Stomach smooth muscle (tissue), 2 donors: Measurements from ENCODE around the gene TAS2R19.
"Not testable (repeated sequence)": the region's sequence is repeated elsewhere in the genome, so short reads cannot be mapped to it uniquely, and the experiment has no call there.

Experiments used
- H3K27ac ChIP-seq: one replicate; pipeline ENCODE4 v1.7.0; 2013; ENCODE audit warnings: mild to moderate bottlenecking, low read length, inconsistent platforms
- H3K27me3 ChIP-seq, 2 donors: one replicate each; pipeline ENCODE4 v1.7.0; 2013; ENCODE audit warnings: low read length in 2 of 2; ENCODE audit not compliant: insufficient read depth in 2 of 2, control insufficient read depth in 1 of 2
- H3K36me3 ChIP-seq, 2 donors: one replicate each; pipeline ENCODE4 v1.7.0; 2013; ENCODE audit warnings: low read length in 2 of 2; ENCODE audit not compliant: control insufficient read depth in 2 of 2, insufficient read depth in 2 of 2
- H3K4me1 ChIP-seq: one replicate; pipeline ENCODE4 v1.7.0; 2013; ENCODE audit warnings: low read length; ENCODE audit not compliant: control insufficient read depth, insufficient read depth
- H3K4me3 ChIP-seq, 2 donors: one replicate each; pipeline ENCODE4 v1.7.0; 2013; ENCODE audit warnings: low read length in 2 of 2
- H3K9ac ChIP-seq, 2 donors: one replicate each; pipeline ENCODE4 v1.7.0; 2013; ENCODE audit warnings: low read length in 2 of 2, mild to moderate bottlenecking in 1 of 2
- H3K9me3 ChIP-seq, 2 donors: one replicate each; pipeline ENCODE4 v1.7.0; 2013; ENCODE audit warnings: low read length in 2 of 2; ENCODE audit not compliant: control insufficient read depth in 2 of 2
- donor health status: healthy.
- donor health status: Pancreatic carcinoma.

TAS2R19 gene

GRCh38 chr12:11040162-11040561, 17.7 kb upstream of the TAS2R19 start:
- Histone ChIP-seq H3K4me1 (no peaks in the 10 kb centered on the region), H3K27ac (no peak overlapping the region), H3K9me3 (no peaks in the 10 kb centered on the region), H3K36me3 (no peaks in the 10 kb centered on the region), H3K9ac (no peak overlapping the region), H3K4me3 (no peak overlapping the region), H3K27me3 (no peaks in the 10 kb centered on the region)

GRCh38 chr12:11039171-11039570, 16.8 kb upstream of the TAS2R19 start:
- Histone ChIP-seq H3K9ac (no peak overlapping the region), H3K4me1 (no peaks in the 10 kb centered on the region), H3K9me3 (no peaks in the 10 kb centered on the region), H3K27me3 (no peaks in the 10 kb centered on the region), H3K36me3 (no peaks in the 10 kb centered on the region), H3K4me3 (no peak overlapping the region), H3K27ac (no peak overlapping the region)

- not testable (repeated sequence) for H3K4me3 ChIP-seq, H3K27ac ChIP-seq, H3K4me1 ChIP-seq, H3K9ac ChIP-seq, H3K36me3 ChIP-seq, H3K27me3 ChIP-seq, H3K9me3 ChIP-seq
Observed at GRCh38 chr12:11033959-11034358, 11.5 kb upstream of the TAS2R19 start.

- H3K27me3 ChIP-seq, result no peaks in the 10 kb centered on the region
- H3K27ac ChIP-seq, result no peak within 1 kb of the TSS
- no peak within 1 kb of the TSS for H3K4me3 ChIP-seq
- no peaks in the 10 kb centered on the region for H3K4me1 ChIP-seq
- no peaks in the 10 kb centered on the region for H3K9me3 ChIP-seq
- no peak within 1 kb of the TSS for H3K9ac ChIP-seq
- peaks cover 0 to 2% of the 10 kb centered on the region in 2 donors for H3K36me3 ChIP-seq
Observed at GRCh38 chr12:11031307-11031706, 8.9 kb upstream of the TAS2R19 start, which contains the start of gene TAS2R31. TSS of gene TAS2R31 (minus strand) at chr12:11031407. CDS start at chr12:11031335, 72 bp downstream.

- Histone ChIP-seq H3K9me3 (no peaks in the 10 kb centered on the region), H3K27me3 (no peaks in the 10 kb centered on the region), H3K4me3 (no peak overlapping the region), H3K36me3 (peaks cover 0 to 2% of the 10 kb centered on the region in 2 donors), H3K27ac (no peak overlapping the region), H3K9ac (no peak overlapping the region), H3K4me1 (no peaks in the 10 kb centered on the region)
Observed at GRCh38 chr12:11026118-11026517, 3.7 kb upstream of the TAS2R19 start.

GRCh38 chr12:11023387-11023786, 967 bp upstream of the TAS2R19 start:
- Histone ChIP-seq H3K4me1 (no peaks in the 10 kb centered on the region), H3K9me3 (no peaks in the 10 kb centered on the region), H3K27ac (no peak overlapping the region), H3K4me3 (no peak overlapping the region), H3K27me3 (no peaks in the 10 kb centered on the region), H3K9ac (no peak overlapping the region), H3K36me3 (peaks cover 0 to 2% of the 10 kb centered on the region in 2 donors)

- Histone ChIP-seq H3K9ac (no peak overlapping the region), H3K9me3 (no peaks in the 10 kb centered on the region), H3K36me3 (no peaks in the 10 kb centered on the region), H3K27ac (no peak overlapping the region), H3K4me3 (no peak overlapping the region), H3K4me1 (no peaks in the 10 kb centered on the region), H3K27me3 (no peaks in the 10 kb centered on the region)
Observed at GRCh38 chr12:11016937-11017336, 5.5 kb downstream of the TAS2R19 start.

GRCh38 chr12:11015775-11016430, 6.5 kb downstream of the TAS2R19 start:
- Histone ChIP-seq H3K4me1 (no peaks in the 10 kb centered on the region), H3K27ac (no peak overlapping the region), H3K27me3 (no peaks in the 10 kb centered on the region), H3K36me3 (no peaks in the 10 kb centered on the region), H3K4me3 (no peak overlapping the region), H3K9ac (no peak overlapping the region), H3K9me3 (no peaks in the 10 kb centered on the region)

- no peaks in the 10 kb centered on the region for H3K27me3 ChIP-seq
- no peaks in the 10 kb centered on the region for H3K36me3 ChIP-seq
- H3K4me3 ChIP-seq, result no peak overlapping the region
- H3K4me1 ChIP-seq, result no peaks in the 10 kb centered on the region
- no peaks in the 10 kb centered on the region for H3K9me3 ChIP-seq
- H3K27ac ChIP-seq, result no peak overlapping the region
- no peak overlapping the region for H3K9ac ChIP-seq
Observed at GRCh38 chr12:11014234-11014633, 8.2 kb downstream of the TAS2R19 start.

GRCh38 chr12:11007608-11008007, 14.8 kb downstream of the TAS2R19 start:
- no peaks in the 10 kb centered on the region for H3K4me1 ChIP-seq
- H3K9ac ChIP-seq, result no peak overlapping the region
- no peak overlapping the region for H3K27ac ChIP-seq
- no peaks in the 10 kb centered on the region for H3K27me3 ChIP-seq
- H3K4me3 ChIP-seq, result no peak overlapping the region
- H3K9me3 ChIP-seq, result no peaks in the 10 kb centered on the region
- no peaks in the 10 kb centered on the region for H3K36me3 ChIP-seq

- Histone ChIP-seq H3K4me1 (no peaks in the 10 kb centered on the region), H3K9ac (no peak within 1 kb of the TSS)
Observed at GRCh38 chr12:10998204-10998603, 24.2 kb downstream of the TAS2R19 start, which contains the start of gene TAS2R20. TSS of gene TAS2R20 (minus strand) at chr12:10998304. CDS start at chr12:10997875, 429 bp downstream.

More at GRCh38 chr12:10998204-10998603, 24.2 kb downstream of the TAS2R19 start, which contains the start of gene TAS2R20:
- H3K36me3 ChIP-seq, result peaks cover 0 to 9% of the 10 kb centered on the region in 2 donors
- H3K27me3 ChIP-seq, result no peaks in the 10 kb centered on the region
- H3K9me3 ChIP-seq, result no peaks in the 10 kb centered on the region
- no peak within 1 kb of the TSS for H3K27ac ChIP-seq
- no peak within 1 kb of the TSS for H3K4me3 ChIP-seq
